ENCODE measurements around the gene KCNK13. TPM values are rescaled to one million over a fixed set of nuclear protein-coding genes. Genes with fewer than 3 reads are reported as not detected.

Gene KCNK13
- total RNA-seq, 2 experiments from 2014 or later = not detected

GRCh38 chr14:90137807-90138206 lies 76.0 kb downstream of the KCNK13 start:
- ATAC-seq (no peak), DNase-seq (no peak)
- ChIA-PET POLR2A (interaction anchor here (0.7 kb wide), 1 partner anchor 53 kb away, joined by 3 read pairs; no protein-coding TSS in a partner anchor), CTCF (no interaction called here)
- Mint-ChIP-seq H3K9me3 (no peaks in the 10 kb centered on the region), H3K4me3 (no peak overlapping the region), H3K27me3 (peaks cover 3% of the 10 kb centered on the region), H3K4me1 (ENCODE audit: low read depth) (no peaks in the 10 kb centered on the region), H3K27ac (no peak overlapping the region), H3K36me3 (ENCODE audit: low read depth) (no peaks in the 10 kb centered on the region)
- intact Hi-C loops (cut with micrococcal nuclease) = no loop called here
- no peak for TF ChIP-seq CTCF (IDR thresholded peaks at IDR 0.05)

- intact Hi-C loops (cut with micrococcal nuclease) = no loop called here
- Mint-ChIP-seq H3K4me3 (no peak overlapping the region), H3K36me3 (ENCODE audit: low read depth) (no peaks in the 10 kb centered on the region), H3K9me3 (no peaks in the 10 kb centered on the region), H3K27me3 (peaks cover 4% of the 10 kb centered on the region), H3K4me1 (ENCODE audit: low read depth) (no peaks in the 10 kb centered on the region), H3K27ac (no peak overlapping the region)
- no peak for ATAC-seq
- POLR2A ChIA-PET = no interaction called here
- TF ChIP-seq CTCF (IDR thresholded peaks at IDR 0.05) = no peak
- no peak for DNase-seq
- CTCF ChIA-PET = no interaction called here
Observed at GRCh38 chr14:90139199-90139598, 77.4 kb downstream of the KCNK13 start.

- Mint-ChIP-seq H3K27me3 (peaks cover 8% of the 10 kb centered on the region), H3K36me3 (ENCODE audit: low read depth) (no peaks in the 10 kb centered on the region), H3K9me3 (no peaks in the 10 kb centered on the region), H3K4me3 (no peak overlapping the region), H3K27ac (no peak overlapping the region), H3K4me1 (ENCODE audit: low read depth) (no peaks in the 10 kb centered on the region)
- DNase-seq (no peak), ATAC-seq (no peak)
- ChIA-PET POLR2A (no interaction called here), CTCF (no interaction called here)
- intact Hi-C loops (cut with micrococcal nuclease) = no loop called here
- no peak for TF ChIP-seq CTCF (IDR thresholded peaks at IDR 0.05)
Observed at GRCh38 chr14:90140298-90140955, 78.6 kb downstream of the KCNK13 start.

GRCh38 chr14:90140956-90141316 lies 79.1 kb downstream of the KCNK13 start:
- CTCF ChIA-PET = no interaction called here
- ATAC-seq (no peak), DNase-seq (no peak)
- intact Hi-C loops (cut with micrococcal nuclease) = no loop called here
- H3K9me3 Mint-ChIP-seq = no peaks in the 10 kb centered on the region
- H3K27ac Mint-ChIP-seq = no peak overlapping the region
- H3K4me3 Mint-ChIP-seq = no peak overlapping the region
- peaks cover 13% of the 10 kb centered on the region for H3K27me3 Mint-ChIP-seq
- no peak for TF ChIP-seq CTCF (IDR thresholded peaks at IDR 0.05)
- H3K36me3 Mint-ChIP-seq (ENCODE audit: low read depth) = no peaks in the 10 kb centered on the region
- POLR2A ChIA-PET = no interaction called here
- H3K4me1 Mint-ChIP-seq (ENCODE audit: low read depth) = no peaks in the 10 kb centered on the region

GRCh38 chr14:90153429-90153828 lies 91.6 kb downstream of the KCNK13 start:
- H3K27ac Mint-ChIP-seq = no peak overlapping the region
- H3K4me3 Mint-ChIP-seq = no peak overlapping the region
- no peaks in the 10 kb centered on the region for H3K4me1 Mint-ChIP-seq (ENCODE audit: low read depth)
- ChIA-PET POLR2A (no interaction called here), CTCF (no interaction called here)
- intact Hi-C loops (cut with micrococcal nuclease) = no loop called here
- ATAC-seq (no peak), DNase-seq (no peak)
- H3K36me3 Mint-ChIP-seq (ENCODE audit: low read depth) = no peaks in the 10 kb centered on the region
- peaks cover 13% of the 10 kb centered on the region for H3K27me3 Mint-ChIP-seq
- TF ChIP-seq CTCF (IDR thresholded peaks at IDR 0.05) = no peak
- peaks cover 6% of the 10 kb centered on the region for H3K9me3 Mint-ChIP-seq
